Activated CD8-positive, alpha-beta memory T cell treated with anti-CD3 and anti-CD28 coated beads, Interleukin-2, amount 50 U/mL, for 48 hours (primary cell): ENCODE data around the gene NCKAP5.

Experiments
- DNase-seq: peaks from one replicate; pipeline ENCODE4 v3.0.0-alpha.2; 2020

The NCKAP5 gene

DNA sequence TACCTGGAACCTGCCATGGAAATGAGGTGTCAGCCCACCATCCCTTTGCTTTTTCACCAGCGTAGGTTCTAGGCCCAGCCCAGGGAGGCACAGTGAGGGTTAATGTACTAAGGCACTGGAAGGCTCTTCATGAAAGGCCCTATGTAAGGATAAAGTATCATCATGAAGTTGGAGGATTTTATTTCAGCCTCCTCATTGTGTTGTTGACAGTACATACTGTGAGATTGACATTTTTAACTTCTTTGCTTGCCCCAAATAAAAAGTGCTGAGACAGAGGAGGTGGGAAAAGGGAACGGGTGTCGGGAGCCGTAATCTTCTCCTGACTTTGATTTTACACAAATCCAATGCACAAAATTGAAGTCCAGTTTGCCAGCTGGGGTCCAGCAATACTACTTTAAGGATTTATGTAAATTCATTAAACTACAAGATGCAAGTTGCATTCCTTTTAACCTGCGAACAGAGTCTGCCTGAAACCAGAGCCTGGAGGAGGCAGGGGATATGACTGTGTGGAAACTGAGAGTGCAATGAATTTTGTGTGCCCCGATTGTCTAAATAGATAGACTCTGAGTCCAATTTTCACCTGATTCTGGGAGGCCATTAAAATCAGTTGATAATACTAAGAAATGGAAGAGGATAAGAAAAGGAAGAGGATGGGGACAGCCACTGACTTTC, 5.4 kb upstream of the NCKAP5 start:
- no peak for DNase-seq

DNA sequence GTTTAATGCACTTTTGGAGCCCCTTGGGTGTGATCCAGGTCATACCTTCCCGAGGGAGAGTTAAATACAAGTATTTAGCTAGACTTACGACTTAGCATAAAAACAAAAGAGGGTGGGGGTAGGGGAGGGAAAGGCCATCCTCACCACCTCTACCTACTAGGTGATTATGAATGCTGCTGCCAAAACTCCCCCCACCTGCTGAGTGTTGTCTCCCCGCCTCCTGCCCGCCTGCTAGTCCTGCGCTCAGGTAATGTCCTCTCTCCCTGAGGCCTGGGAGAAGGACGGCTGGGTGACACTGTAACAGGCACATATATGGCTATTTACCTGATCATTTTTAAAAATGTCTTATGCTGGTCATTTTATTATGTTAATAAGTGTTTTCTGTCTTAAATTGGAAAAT, 3.0 kb upstream of the NCKAP5 start:
- no peak for DNase-seq

DNA sequence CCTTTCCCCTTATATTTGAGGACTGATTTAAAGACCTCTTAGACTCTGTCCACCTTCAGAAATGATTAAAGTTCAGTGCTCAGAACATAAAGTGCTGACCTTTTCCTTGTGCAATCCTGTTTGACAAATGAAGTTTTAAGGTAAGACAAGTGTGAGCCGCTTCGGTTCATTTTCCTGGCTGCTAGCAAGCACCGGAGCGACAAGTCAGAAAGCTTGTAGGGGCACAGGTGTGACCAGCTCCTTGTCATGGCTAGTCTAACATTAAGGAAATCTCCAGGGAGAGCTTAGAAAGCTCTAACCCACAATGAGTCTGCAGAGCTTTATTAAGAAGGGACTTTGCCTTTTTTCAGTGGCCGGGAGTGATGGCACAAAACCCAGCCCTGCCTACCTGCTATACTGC, 2.3 kb upstream of the NCKAP5 start:
- no peak for DNase-seq

DNA sequence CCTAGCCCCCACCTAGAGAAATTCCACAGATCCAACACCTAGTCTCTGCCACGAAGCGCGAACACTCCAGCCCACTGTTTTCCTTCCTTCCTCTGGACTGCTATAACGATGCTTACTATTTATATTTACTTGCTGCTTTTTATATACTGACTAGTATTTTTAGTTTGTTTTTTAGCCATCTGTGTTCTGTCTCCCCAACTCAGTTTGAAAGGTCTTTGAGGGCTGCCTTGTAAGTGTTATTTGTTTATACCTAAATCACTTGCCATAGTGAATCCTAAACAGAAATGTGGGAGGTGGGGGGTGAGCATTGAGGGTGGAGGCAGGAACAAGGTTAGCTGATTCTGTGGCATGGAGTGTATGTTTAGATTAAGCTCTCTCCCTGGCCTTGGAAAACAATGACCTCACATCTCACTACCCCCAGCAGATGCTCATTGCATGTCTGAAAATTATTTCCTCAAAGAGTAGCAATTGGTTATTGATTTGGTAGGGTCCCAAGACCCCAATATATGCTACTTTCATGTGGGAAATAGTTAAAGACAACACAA, 1.1 kb upstream of the NCKAP5 start:
- no peak for DNase-seq

DNA sequence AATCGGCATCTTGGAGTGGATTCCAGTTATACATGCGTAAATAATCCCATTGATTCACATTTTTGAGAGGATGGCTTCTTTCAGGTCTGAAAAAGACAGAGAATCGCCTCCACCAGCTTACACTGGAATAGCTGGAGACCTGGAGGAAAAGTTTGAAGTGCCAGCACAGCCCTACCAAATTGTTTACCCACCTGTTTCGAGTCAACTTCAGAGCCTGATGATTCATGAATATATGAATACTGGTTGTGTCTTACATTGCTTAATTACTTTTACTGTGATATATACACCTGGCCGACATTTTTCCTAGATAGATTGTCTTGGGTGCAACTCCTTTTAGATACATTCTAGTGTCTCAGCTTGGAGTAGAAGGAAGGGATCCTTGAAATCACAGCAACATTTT, 335 bp upstream of the NCKAP5 start:
- DNase-seq, result no peak

DNA sequence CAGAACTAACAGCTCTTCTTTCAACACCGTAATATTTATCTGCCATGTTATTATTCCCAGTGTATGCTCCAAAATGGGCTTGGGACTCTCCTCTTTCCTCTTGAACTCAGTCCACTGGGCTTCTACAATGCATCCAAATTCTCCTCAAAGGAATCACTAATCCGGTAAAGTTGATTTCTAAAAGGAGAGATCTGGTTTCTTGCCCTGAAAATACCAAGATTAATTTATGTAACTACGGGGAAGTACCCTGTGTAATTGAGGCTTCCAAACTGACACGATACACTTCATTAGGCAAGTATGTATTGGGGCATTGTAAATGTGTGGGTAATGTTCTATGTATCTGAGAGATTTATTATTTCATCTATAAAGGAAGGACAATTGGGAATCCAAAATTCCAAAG, 5.7 kb downstream of the NCKAP5 start:
- DNase-seq, result no peak

DNA sequence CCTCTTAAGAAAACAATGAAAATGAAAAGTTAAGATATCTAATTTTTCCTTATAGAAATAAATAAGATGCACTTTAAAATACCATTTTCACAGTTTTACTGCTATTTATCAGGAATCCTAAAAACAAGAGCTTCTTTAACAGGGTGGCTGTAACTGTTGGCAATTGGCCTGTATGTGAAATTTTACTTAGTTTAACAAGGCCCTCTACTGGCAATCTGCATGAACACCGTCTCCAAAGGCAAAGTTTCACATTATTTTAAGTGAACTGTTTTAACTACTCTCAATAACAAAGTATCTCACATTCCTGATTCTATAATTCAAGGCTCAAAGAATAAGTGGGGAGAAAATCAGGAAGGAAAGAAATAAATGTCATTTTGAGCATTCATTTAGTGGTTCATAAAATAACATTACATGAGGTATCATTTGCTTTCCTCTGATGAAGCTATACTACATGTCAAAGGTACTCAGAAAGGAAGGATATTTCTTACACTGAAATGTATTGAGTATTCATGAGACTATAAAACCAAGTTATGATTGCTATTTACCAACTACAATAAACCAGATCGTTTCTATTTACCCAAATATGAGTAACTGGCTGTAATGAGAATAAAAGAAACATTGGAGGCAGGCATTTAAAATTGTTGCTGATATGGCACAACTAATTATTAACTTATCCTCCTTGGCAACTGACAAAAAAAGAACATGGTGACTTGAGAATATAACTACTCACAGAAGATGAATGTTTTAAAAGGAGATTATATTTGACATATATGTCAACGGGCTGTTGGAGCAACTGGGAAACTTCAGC, 7.0 kb downstream of the NCKAP5 start:
- DNase-seq, result no peak

DNA sequence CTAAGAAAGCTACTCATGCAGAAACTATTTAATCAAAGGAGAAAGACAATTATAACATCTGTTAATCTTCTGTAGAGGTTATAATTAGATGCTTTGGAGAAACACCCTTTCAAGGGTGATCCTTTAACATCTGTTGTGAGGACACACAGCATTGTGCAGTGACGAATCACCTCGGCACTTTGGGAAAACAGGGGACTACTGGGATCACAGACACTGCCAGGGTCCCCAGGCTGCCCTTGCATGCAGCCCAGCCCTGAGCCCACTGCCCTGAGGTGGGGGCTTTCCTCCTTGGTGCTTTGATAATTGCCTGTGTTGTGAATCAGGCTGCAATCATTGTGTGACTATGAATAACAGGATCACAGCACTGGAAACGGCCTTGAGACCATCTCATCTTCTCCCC, 10.6 kb downstream of the NCKAP5 start:
- no peak for DNase-seq

DNA sequence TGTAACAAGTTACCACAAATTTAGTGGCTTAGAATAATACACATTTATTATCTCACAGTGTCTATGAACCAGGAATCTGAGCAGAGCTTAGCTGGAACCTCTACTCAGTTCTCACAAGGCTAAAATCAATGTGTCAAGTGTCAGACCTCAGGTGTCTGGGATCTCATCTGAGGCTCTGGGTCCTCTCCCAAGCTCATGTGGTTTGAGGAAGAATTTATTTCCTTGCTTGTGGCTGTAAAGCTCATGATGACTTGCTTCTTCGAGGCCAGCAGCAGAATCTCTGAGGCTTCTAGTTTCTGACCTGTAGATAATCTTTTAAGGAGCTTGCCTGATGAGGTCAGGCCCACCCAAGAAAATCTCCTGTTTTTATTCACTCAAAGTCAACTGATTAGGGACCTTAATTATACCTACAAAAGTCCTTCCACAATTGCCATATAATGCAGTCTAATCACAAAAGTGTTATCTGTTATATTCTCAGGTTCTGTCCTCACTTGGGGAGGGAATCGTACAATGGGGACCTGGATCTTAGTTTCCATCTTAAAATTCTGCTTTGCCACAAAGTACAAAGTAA, 14.3 kb downstream of the NCKAP5 start:
- no peak for DNase-seq

DNA sequence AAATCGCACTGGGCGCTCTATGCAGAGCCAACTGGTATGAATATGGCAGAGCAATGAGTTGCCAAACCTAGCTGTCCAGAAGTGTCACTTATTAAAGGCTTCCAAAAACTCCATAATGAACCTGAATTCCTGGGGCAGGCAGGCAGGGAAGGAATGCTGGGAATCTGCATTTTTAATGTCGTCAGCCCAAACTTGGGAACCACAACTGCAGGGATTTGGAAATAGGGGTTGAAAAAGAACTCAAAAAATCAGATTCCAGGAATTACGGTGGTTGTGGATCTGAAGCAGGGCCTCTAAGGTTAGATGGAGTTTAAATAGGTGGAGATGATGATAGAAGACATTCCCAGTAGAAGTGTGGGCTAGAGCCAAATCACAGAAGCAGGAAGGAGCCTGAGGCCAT, 15.0 kb downstream of the NCKAP5 start:
- DNase-seq, result no peak

DNA sequence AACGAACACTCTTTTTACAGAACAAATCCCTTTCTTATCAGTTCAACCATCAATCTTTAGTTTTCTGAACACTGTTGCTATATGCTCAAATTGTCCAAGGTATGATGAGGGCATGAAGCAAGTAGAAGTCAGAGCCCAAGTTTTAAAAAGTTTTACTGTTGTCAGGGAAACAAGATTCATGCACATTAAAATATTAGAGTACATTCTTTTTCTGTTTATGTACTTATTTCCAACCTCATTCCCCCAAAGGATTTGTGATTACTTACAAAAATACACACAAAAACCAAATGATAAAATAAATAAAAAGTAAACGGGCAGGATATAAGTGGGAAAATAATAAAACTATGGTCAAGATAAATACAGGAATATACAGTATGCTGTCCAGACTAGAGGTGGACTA, 15.4 kb downstream of the NCKAP5 start:
- DNase-seq, result no peak

DNA sequence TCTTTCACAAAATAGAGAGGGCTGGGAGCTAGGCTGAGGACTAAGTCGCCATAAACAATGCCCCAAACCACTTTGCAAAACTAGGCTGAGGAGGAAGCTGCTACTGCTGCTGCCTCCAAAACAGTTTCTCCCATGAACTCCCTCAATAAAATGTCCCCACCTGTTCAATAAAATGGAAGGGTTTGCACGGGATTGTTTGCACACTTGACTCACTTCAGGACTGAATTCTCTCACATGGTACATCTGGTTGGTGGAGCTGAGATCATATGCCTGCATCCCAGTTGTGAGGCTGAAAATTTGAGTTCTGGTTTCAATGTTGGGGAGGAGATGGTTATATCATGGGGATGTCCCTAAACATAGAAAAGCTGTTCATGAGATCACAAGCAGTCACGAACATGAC, 26.5 kb downstream of the NCKAP5 start:
- no peak for DNase-seq

DNA sequence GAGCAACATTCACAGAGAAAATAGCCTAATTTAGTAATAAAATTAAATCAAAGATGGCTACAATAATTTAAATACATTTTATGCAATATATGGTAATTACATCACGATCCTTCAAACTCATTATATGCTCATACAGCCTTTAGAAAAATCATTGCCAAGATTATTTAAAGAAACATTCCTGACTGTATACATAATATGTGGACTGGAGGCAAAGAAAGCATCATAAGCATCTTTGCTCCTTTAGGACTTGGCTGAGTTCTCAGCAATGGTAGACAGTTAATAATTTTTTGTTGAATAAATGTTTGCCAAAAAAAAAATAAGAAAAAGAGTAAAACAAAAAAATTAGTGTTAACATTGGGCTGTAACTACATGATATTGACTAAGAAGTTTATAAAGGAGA, 26.9 kb downstream of the NCKAP5 start:
- DNase-seq, result no peak

DNA sequence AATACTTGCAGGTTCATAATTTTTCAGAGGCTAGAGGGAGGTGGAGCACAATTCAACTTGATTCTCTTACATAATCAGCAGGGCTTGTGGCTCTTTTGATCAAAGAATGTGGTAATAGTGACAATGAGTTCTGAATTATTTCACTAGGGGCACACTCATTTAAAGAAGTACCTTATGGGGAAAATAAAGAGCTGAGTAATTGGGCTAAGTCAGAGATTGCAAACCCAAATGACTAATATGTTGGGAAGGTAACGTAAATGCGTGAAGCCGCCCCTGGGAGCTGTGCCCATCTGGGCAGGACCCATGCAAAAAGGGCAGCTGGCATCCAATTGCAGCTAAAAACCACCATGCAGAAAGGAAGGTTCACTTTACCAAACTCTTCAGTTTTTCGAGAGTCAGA, 35.3 kb downstream of the NCKAP5 start:
- DNase-seq, result no peak

DNA sequence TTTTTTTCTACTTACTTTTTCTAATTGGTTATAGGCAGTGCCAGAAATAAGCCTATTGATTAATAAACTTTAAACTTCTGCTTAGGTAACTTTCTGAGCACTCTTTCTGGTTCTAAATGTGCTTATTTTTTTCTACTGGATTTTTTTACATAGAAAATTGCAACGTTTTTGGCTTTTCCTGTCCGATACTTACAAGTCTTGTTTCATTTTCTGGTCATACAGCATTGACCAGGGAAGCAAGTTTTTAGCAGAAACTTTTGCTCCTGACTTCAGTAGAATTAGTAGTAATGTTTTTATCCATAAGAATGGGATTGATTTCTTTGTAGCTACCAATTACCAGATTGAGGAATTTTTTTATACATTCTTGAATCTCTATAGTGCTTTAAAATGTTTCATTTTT, 36.9 kb downstream of the NCKAP5 start:
- DNase-seq, result no peak

DNA sequence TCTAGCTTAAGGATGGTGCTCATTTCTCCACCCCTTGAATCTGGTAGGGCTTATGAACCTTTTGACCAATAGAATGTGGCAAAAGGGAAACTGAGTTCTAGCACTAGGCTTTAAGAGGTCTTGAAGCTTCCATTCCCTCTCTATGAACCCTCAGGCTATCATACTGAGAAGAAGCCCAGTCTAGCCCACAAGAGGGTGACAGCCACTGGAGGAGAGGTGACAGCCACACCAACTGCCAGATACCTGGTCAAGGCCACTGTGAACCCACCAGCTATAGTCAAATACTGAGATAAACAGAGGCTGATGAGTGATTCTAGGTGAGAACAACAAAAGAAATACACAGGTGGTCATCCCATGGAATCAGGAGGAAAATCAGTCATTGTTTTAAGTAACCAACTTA, 37.6 kb downstream of the NCKAP5 start:
- DNase-seq, result no peak

DNA sequence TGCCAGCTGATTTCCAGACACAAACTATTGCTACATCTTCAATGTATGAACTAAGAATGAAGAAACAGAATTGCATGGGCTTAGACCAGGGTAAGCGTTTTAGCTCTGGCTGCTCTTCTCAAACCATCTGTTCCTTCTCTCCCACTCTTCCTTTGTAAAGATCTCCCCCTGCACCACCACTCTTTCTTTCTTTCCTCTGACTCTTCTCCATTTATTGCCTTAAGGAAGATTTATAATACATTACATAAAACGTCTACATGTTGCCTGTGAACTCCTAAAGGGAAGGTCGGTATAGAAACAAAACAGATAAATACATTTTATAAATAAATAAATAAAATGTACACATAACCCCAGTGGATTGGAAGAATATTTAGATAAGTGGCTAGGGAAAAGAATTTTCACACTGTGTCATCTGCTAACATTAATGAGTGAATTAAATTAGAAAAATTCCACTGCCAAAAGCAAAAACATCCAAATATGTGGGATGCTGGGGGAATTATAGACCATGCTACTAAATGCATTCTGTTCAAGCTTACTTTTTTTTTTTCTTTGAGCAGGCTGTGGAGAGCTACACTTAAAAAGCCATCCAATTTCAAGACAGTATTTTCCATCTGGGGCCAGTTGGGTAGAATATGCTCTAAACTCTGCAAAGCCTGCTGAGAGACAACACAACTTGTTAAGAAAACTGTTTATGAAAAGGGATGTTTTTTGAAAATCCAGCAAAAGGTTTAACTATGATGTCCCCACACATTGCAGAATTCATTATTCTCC, 41.5 kb downstream of the NCKAP5 start:
- no peak for DNase-seq

DNA sequence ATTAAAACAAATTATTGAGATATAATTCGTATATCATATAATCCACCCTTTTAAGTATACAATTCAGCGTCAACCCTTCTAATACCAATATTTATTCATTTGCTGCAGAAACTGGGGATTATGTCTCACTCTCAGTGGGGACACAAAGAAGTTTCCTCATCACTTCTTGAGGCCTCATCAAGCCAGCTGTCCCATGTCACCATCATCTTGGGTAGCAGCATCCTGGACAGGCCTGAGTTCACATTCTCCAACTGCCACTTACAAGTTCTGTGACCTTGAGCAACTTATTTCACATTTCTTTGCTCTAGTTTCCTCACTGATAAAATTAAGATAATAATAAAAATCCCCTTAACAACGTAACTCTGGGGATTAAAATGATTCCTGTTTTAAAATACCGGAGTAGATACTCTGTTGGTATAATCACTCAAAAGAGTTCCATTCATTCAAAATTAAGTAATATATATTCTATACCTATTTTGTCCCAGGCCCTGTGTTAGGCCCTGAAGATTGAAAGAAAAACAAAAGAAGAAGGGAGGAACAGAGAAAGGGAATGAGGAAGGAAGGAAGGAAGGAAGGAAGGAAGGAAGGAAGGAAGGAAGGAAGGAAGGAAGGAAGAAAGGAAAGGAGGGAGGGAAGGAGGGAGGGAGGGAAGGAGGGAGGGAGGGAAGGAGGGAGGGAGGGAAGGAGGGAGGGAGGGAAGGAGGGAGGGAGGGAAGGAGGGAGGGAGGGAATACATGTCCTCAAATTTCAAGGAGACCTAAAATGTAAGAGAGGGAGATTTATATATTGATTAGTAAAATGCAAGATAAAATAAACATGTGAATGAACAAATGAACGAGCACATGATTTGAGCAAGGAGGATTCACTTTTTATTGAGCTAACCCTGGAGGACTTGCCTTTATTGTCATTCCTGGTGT, 42.4 kb downstream of the NCKAP5 start:
- DNase-seq, result no peak

DNA sequence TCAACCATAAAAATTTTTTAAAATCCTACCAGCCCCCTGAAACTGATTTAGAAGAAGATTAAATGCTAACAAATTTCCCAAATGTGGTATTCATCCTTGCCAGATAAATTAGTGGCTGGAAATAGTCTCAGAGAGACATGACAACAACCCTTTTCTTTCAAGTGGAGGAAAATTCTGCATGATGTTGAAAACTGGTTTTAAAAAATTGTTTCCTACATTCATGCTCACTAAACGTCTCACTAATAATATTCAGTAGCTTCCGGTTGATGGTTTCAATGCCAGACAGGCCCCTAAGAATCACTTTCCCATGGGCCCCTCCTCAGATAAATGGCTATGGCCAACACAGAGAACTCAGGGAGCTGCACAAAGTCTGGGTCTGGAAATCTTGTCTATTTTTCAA, 43.2 kb downstream of the NCKAP5 start:
- DNase-seq, result no peak

DNA sequence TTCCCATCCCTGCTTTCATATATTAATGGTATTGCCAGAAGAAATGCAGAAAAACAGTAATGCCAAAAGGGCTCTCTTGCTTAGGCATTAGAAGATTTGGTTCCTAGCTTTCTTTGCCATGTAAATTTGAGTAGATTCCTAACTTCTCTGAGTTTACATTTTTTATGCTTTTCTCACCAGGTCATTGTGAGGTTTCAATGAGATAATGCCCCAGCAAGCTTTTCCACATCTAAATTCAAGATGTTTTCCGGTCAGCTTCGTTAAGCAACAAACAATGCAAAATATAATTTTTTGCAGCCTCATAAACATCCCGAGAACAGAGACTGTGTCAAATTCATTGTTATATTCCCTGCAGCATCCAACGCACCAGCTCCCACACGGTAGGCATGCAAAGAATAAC, 44.9 kb downstream of the NCKAP5 start:
- DNase-seq, result no peak

DNA sequence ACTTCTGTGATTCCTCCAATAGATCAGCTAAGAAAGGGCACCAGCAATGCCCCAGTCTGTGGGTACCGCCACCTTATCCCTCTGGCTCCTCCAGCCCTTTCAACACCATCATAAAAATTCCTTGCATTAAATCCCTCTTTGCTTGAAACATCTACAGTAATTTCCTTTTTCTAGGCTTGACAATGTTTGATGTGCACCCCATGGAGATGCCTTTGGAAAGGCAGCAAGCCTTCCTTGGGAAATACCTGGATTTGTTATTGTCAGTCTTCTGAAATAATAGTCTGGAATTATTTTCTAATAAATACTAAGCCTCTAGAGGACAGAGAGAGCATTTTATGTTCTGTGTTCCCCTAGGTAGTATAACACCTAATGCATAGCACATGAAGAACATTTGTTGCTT, 46.1 kb downstream of the NCKAP5 start:
- no peak for DNase-seq

DNA sequence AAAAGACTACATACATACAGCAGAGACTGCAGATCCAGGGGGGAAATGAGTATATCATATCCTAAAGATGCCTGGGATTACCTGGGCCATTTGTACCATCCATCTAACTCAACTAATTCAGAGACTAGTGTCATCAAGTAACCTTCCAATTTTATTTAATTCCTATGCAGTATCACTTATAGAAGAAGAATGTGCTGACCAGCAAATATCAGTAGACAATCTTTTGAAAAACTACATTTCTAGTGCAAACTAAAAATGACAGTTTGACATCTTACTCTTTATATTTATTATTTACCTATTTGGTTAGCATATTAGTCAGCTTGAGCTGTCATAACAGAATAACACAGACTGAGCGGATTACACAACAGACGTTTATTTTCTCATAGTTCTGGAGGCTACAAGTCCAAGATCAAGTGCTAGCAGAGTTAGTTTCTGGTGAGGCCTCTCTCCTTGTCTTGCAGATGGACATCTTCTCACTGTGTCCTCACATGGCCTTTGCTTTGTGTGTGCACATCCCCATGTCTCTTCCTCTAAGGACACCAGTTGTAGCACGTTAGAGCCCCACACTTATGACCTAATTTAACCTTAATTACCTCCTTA, 47.0 kb downstream of the NCKAP5 start:
- no peak for DNase-seq
